ENCODE measurements around the gene PYGO2.

Gene PYGO2

DNA sequence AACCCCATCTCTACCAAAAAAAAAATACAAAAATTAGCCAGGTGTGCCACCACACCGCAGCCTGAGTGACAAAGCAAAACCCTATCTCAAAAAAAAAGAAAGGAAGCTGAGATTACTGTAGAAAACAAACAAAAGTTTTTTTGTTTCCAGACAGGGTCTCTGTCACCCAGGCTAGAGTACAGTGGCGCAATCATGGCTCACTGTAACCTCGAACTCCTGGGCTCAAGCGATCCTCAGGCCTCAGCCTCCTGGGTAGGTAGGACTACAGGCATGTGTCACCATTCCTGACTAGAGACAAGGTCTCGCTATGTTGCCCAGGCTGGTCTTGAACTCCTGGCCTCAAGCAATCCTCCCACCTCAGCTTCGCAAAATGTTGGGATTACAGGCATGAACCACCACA, 2.8 kb upstream of the PYGO2 start:
- no peak for DNase-seq (ENCODE audit: insufficient read length, low spot score)
- TF ChIP-seq, protein P1, sequence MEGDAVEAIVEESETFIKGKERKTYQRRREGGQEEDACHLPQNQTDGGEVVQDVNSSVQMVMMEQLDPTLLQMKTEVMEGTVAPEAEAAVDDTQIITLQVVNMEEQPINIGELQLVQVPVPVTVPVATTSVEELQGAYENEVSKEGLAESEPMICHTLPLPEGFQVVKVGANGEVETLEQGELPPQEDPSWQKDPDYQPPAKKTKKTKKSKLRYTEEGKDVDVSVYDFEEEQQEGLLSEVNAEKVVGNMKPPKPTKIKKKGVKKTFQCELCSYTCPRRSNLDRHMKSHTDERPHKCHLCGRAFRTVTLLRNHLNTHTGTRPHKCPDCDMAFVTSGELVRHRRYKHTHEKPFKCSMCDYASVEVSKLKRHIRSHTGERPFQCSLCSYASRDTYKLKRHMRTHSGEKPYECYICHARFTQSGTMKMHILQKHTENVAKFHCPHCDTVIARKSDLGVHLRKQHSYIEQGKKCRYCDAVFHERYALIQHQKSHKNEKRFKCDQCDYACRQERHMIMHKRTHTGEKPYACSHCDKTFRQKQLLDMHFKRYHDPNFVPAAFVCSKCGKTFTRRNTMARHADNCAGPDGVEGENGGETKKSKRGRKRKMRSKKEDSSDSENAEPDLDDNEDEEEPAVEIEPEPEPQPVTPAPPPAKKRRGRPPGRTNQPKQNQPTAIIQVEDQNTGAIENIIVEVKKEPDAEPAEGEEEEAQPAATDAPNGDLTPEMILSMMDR (IDR thresholded peaks at IDR 0.05; ENCODE audit: insufficient read depth, missing control alignments) = no peak
- FAIRE-seq = no peak

DNA sequence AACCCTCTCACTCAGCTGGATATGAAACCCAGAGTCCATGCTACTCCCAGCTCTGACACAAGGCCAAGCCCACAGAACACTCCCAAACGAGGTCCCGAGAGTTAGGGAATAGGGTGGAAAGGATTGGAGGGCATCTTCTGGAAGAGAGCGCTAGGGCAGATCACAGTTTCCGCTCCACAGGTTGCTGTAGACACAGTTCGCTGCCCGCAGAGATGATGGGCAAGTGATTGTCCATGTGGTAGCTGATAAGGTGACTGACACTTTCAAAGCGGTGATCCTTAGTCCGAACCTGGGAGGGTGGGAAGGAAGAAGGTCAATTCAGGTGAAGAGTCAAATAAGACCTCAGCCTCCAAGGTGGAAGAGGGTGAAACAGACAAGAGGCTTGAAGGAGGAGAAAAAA, 2.1 kb upstream of the PYGO2 start:
- TF ChIP-seq, protein P1 (IDR thresholded peaks at IDR 0.05; ENCODE audit: insufficient read depth, missing control alignments) = no peak
- DNase-seq (ENCODE audit: insufficient read length, low spot score) = no peak
- FAIRE-seq = no peak

DNA sequence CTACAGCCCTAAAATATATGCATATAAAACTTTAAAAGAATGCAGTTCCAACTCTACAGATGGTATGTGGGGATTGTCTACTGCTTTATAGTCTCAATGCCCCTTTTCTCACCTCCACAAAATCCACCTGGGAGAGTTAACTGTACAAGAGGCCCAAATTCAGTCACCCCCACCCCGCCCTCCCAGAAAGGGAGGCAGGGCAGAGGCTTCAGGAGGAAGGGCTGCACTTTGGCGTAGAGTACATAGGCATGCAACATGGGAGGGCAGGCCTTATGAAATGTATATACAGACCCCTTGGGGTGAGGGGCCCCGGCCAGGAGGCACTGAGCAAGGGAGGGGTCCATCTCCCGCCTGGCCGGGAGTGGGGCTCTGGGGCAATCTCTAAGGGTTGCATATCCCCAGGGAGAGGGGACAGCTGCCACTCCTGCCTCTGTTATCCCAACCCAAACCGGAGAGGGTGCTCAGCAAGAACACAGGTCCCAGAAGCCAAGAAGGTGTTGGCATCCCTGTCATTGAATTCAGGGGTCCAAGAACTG, 1.3 kb upstream of the PYGO2 start:
- TF ChIP-seq, protein P1 (IDR thresholded peaks at IDR 0.05; ENCODE audit: insufficient read depth, missing control alignments) = no peak
- FAIRE-seq (no peak), DNase-seq (ENCODE audit: insufficient read length, low spot score) (no peak)

DNA sequence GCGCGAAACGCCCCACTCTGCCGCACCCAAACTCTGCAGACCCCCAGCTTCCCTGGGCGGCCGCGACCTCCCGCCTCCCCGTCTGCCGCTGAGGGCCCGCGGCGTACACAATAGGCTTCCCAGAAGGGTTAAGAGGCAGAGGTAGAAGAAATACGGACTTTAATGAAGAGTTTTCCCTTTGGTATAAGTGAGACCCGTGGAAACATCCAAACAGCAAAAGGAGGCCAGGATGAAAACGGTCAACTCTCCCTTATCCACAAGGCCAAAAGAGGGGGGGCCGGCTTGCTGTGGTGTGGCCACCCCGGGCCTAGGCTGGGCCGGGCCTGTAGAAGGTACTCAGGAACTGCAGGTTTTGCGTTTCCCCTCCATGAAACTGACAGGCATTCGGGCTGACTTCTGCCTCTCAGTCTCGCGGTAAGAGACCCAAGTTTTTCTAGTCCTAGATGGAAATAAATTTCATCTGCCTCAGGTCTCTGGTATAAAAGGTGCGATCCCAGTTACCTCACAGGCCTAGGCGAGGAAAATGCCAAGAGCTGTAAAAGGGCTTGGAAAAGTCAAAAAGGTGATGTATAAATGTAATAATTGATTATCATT, 671 bp upstream of the PYGO2 start:
- TF ChIP-seq, protein P1 (IDR thresholded peaks at IDR 0.05; ENCODE audit: insufficient read depth, missing control alignments) = no peak
- no peak for FAIRE-seq
- no peak for DNase-seq (ENCODE audit: insufficient read length, low spot score)

DNA sequence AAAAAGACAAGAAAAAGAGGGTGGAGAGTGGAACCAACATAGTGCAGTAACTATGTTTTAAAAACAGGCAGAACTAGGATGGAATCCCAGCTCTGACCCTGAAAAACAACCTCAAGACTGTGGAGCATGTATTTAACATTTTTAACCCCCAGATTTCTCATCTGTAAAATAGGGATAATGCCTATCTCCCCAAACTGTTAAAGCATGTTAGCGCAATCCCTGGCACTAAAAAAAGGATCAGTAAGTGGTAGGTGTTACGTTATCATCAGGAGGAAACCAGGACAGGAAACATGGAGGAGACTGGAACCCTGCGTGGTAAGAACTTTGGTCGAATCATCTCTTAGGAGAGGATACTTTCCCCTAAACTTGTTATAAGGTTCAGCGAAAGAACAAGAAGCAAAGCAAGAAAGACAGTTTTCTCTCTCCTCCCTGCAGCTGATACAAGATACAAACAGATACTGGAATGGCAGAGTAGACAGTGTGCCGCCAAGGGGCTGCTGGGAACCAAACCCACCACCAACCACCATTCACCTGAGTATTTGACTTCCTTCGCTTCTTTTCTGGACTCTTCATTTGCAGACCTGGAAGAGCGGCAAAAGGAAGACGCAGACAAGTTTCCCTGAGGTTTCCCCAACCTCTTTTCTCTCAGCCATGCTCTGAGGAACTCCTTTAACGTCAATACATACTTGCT, 991 bp downstream of the PYGO2 start:
- FAIRE-seq = no peak

DNA sequence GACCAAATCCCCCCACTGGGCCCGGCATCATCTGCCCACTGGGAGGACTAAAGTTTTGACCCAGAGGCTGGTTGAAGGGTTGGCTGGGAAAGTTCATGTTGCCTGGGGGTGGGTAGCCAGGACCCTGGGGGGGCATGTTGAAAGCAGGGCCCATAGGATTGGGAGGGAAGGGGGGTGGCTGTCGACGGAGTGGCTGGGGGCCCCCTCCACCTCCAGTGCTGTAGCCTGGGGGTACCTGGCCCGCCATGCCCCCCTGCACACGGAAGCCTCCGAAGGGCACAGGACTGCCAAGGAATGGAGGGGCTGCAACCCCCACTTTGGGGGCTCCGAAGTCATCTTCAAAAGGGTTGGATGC, 2.2 kb downstream of the PYGO2 start:
- TF ChIP-seq, protein P1 (IDR thresholded peaks at IDR 0.05; ENCODE audit: insufficient read depth, missing control alignments) = no peak
- FAIRE-seq = no peak
- DNase-seq (ENCODE audit: insufficient read length, low spot score) = no peak

More for the DNA sequence above, 991 bp downstream of the PYGO2 start:
- DNase-seq (ENCODE audit: insufficient read length, low spot score) = no peak
- TF ChIP-seq, protein P1 (IDR thresholded peaks at IDR 0.05; ENCODE audit: insufficient read depth, missing control alignments) = no peak
